HEK293 (cell line): Measurements from ENCODE around the gene AGMO.

Experiments used
- CTCF ChIP-seq: fragments of 450-650 bp; formaldehyde crosslinking; IDR thresholded peaks from 2 replicates; pipeline ENCODE4 v1.5.1; 2016; ENCODE audit warnings: missing biosample characterization, missing genetic modification characterization
- TRIM28 ChIP-seq: IDR thresholded peaks from 2 replicates; pipeline ENCODE4 v1.6.1; 2011; ENCODE audit warnings: low read length, control low read depth, borderline replicate concordance
- ZNF239 ChIP-seq: fragments of 450-650 bp; formaldehyde crosslinking; IDR thresholded peaks from 2 replicates; pipeline ENCODE4 v1.5.1; 2016; ENCODE audit warnings: missing biosample characterization, missing genetic modification characterization
- ZNF830 ChIP-seq: fragments of 450-650 bp; IDR thresholded peaks from 2 replicates; pipeline ENCODE4 v1.5.0; 2018; ENCODE audit warnings: missing biosample characterization, missing genetic modification characterization, low read depth, mild to moderate bottlenecking, moderate library complexity

GRCh38 chr7:15584575-15584974 lies 22.8 kb upstream of the AGMO start:
- no peak for TF ChIP-seq CTCF (tag by site-specific recombination)
- TF ChIP-seq TRIM28, result peak; percentile 94; the same call in 1 of the 2 replicates
- no peak for TF ChIP-seq ZNF239 (tag by site-specific recombination)
- TF ChIP-seq ZNF830 (tag by site-specific recombination), result no peak
